WTC11 (cell line): Measurements from ENCODE around the gene PPP4R3B. TPM values are rescaled to one million over a fixed set of nuclear protein-coding genes. Genes with fewer than 3 reads are reported as not detected.

ENCODE experiments used
- ATAC-seq: fragments of 200-7000 bp; cut with Tn5 transposase; 2 replicates; pipeline ENCODE4 v1.10.0; 2021; ENCODE audit warnings: mild to moderate bottlenecking, moderate library complexity
- CTCF ChIA-PET: fragments of 300-600 bp; sonication (Branson Sonifier 250); formaldehyde crosslinking; loops from one replicate; lab custom pipeline; 2021; ENCODE audit warnings: antibody characterized with exemption; lab: Charles Lee
- POLR2A ChIA-PET: fragments of 350-600 bp; sonication (Branson Sonifier 250); formaldehyde crosslinking; loops from one replicate; lab custom pipeline; 2021; ENCODE audit warnings: antibody characterized with exemption; lab: Charles Lee
- DNase-seq: peaks from one replicate; pipeline ENCODE4 v3.0.0; 2021; ENCODE audit warnings: low spot score
- H3K27ac Mint-ChIP-seq: 2 replicates; pipeline ENCODE4 v1.8.0; 2021; ENCODE audit warnings: mixed read lengths
- H3K27me3 Mint-ChIP-seq: 2 replicates; pipeline ENCODE4 v1.8.0; 2021; ENCODE audit warnings: low read depth, mild to moderate bottlenecking, moderate library complexity, mixed read lengths
- H3K36me3 Mint-ChIP-seq: 2 replicates; pipeline ENCODE4 v1.8.0; 2021; ENCODE audit warnings: mixed read lengths
- H3K4me1 Mint-ChIP-seq: 2 replicates; pipeline ENCODE4 v1.8.0; 2022; ENCODE audit warnings: mixed read lengths
- H3K4me3 Mint-ChIP-seq: 2 replicates; pipeline ENCODE4 v1.8.0; 2021; ENCODE audit warnings: mild to moderate bottlenecking, moderate library complexity, mixed read lengths
- H3K9me3 Mint-ChIP-seq: 2 replicates; pipeline ENCODE4 v1.8.0; 2021; ENCODE audit warnings: mixed read lengths
- ARID4B ChIP-seq: sonication (generic); formaldehyde crosslinking; IDR thresholded peaks from 2 replicates; pipeline ENCODE4 v1.8.0; 2023; ENCODE audit warnings: missing genetic modification reagents, mild to moderate bottlenecking, borderline replicate concordance
- ELF4 ChIP-seq: sonication (generic); formaldehyde crosslinking; IDR thresholded peaks from 2 replicates; pipeline ENCODE4 v1.8.1; 2022; ENCODE audit warnings: low read depth, mild to moderate bottlenecking, moderate library complexity, missing genetic modification reagents
- FOXJ3 ChIP-seq: sonication (generic); formaldehyde crosslinking; IDR thresholded peaks from 2 replicates; pipeline ENCODE4 v1.9.0; 2021; ENCODE audit warnings: missing genetic modification reagents, mild to moderate bottlenecking, borderline replicate concordance
- FOXK1 ChIP-seq: sonication (generic); formaldehyde crosslinking; IDR thresholded peaks from 2 replicates; pipeline ENCODE4 v1.8.0; 2022; ENCODE audit warnings: mild to moderate bottlenecking, moderate library complexity, missing genetic modification reagents
- GTF2I ChIP-seq: fragments of 250-450 bp; sonication (Bioruptor Pico); conservative IDR thresholded peaks from 2 replicates; pipeline ENCODE4 v1.4.0; 2021; ENCODE audit warnings: mild to moderate bottlenecking
- HMGA2 ChIP-seq: fragments of 250-450 bp; sonication (Bioruptor Pico); IDR thresholded peaks from 2 replicates; pipeline ENCODE4 v1.4.0; 2021; ENCODE audit warnings: mild to moderate bottlenecking, moderate library complexity
- MAX ChIP-seq: sonication (generic); formaldehyde crosslinking; IDR thresholded peaks from 2 replicates; pipeline ENCODE4 v1.8.0; 2022; ENCODE audit warnings: mild to moderate bottlenecking, missing genetic modification reagents
- NFE2L1 ChIP-seq: sonication (generic); formaldehyde crosslinking; IDR thresholded peaks from 2 replicates; pipeline ENCODE4 v1.8.1; 2023; ENCODE audit warnings: missing genetic modification reagents
- NR3C1 ChIP-seq: sonication (generic); formaldehyde crosslinking; conservative IDR thresholded peaks from 2 replicates; pipeline ENCODE4 v1.8.1; 2023; ENCODE audit warnings: low read depth, mild to moderate bottlenecking, missing genetic modification reagents
- PREB ChIP-seq: sonication (generic); formaldehyde crosslinking; IDR thresholded peaks from 2 replicates; pipeline ENCODE4 v1.8.1; 2022; ENCODE audit warnings: mild to moderate bottlenecking, missing genetic modification reagents, moderate library complexity, borderline replicate concordance
- SP1 ChIP-seq: sonication (generic); formaldehyde crosslinking; conservative IDR thresholded peaks from 2 replicates; pipeline ENCODE4 v1.8.1; 2022; ENCODE audit warnings: missing genetic modification reagents
- TP53 ChIP-seq: sonication (generic); formaldehyde crosslinking; IDR thresholded peaks from 2 replicates; pipeline ENCODE4 v1.8.1; 2023; ENCODE audit warnings: mild to moderate bottlenecking, missing genetic modification reagents
- USF2 ChIP-seq: sonication (generic); formaldehyde crosslinking; IDR thresholded peaks from 2 replicates; pipeline ENCODE4 v1.8.1; 2023; ENCODE audit warnings: mild to moderate bottlenecking, missing genetic modification reagents, moderate library complexity
- ZBTB21 ChIP-seq: sonication (generic); formaldehyde crosslinking; IDR thresholded peaks from 2 replicates; pipeline ENCODE4 v1.8.1; 2023; ENCODE audit warnings: mild to moderate bottlenecking, missing genetic modification reagents, borderline replicate concordance
- ZNF219 ChIP-seq: sonication (generic); formaldehyde crosslinking; IDR thresholded peaks from 2 replicates; pipeline ENCODE4 v1.8.0; 2023; ENCODE audit warnings: missing genetic modification reagents, mild to moderate bottlenecking, borderline replicate concordance
- total RNA-seq: library from RNA; stranded (reverse); gene quantifications from 3 replicates; pipeline ENCODE4 v1.2.3, GENCODE V29; 2021
- TF ChIP-seq, protein P1 (sequence below): fragments of 250-450 bp; sonication (Bioruptor Pico); conservative IDR thresholded peaks from 2 replicates; pipeline ENCODE4 v1.9.0; 2021; ENCODE audit warnings: mild to moderate bottlenecking
- TF ChIP-seq, protein P2 (sequence below): sonication (generic); formaldehyde crosslinking; IDR thresholded peaks from 2 replicates; pipeline ENCODE4 v1.8.1; 2023; ENCODE audit warnings: mild to moderate bottlenecking, missing genetic modification reagents
- TF ChIP-seq, protein P3 (sequence below): sonication (generic); formaldehyde crosslinking; IDR thresholded peaks from 2 replicates; pipeline ENCODE4 v1.8.1; 2022; ENCODE audit warnings: mild to moderate bottlenecking, moderate library complexity, missing genetic modification reagents
- TF ChIP-seq, protein P4 (sequence below): sonication (generic); formaldehyde crosslinking; IDR thresholded peaks from 2 replicates; pipeline ENCODE4 v1.8.0; 2022; ENCODE audit warnings: mild to moderate bottlenecking, missing genetic modification reagents

The PPP4R3B gene
- total RNA-seq, 1 experiment from 2014 or later, result 39.0 TPM

- H3K4me1 Mint-ChIP-seq, result peaks cover 21% of the 10 kb centered on the region
- no peak overlapping the region for H3K4me3 Mint-ChIP-seq
- H3K27ac Mint-ChIP-seq, result no peak overlapping the region
- DNase-seq, result no peak
- POLR2A ChIA-PET, result interaction anchor here (1.0 kb wide), 1 partner anchor 197 kb away, joined by 3 read pairs; the partner anchor contains the start of gene CCDC88A
- no peaks in the 10 kb centered on the region for H3K27me3 Mint-ChIP-seq
- ATAC-seq, result no peak
- no peaks in the 10 kb centered on the region for H3K9me3 Mint-ChIP-seq
- CTCF ChIA-PET, result interaction anchor here (0.7 kb wide), 1 partner anchor 97 kb away, joined by 4 read pairs; the partner anchor contains the start of gene CFAP36
- no peak for TF ChIP-seq ZBTB21 (CRISPR knock-in tag)
- TF ChIP-seq MAX (CRISPR knock-in tag), result no peak
- no peak for TF ChIP-seq HMGA2 (CRISPR knock-in tag)
- TF ChIP-seq FOXJ3 (CRISPR knock-in tag), result no peak
- TF ChIP-seq SP1 (CRISPR knock-in tag), result no peak
- TF ChIP-seq ELF4, result no peak
- no peak for TF ChIP-seq NR3C1 (CRISPR knock-in tag)
- no peak for TF ChIP-seq ARID4B (CRISPR knock-in tag)
- no peak for TF ChIP-seq GTF2I
- TF ChIP-seq PREB, result no peak
- TF ChIP-seq USF2 (CRISPR knock-in tag), result no peak
- TF ChIP-seq, protein P1, sequence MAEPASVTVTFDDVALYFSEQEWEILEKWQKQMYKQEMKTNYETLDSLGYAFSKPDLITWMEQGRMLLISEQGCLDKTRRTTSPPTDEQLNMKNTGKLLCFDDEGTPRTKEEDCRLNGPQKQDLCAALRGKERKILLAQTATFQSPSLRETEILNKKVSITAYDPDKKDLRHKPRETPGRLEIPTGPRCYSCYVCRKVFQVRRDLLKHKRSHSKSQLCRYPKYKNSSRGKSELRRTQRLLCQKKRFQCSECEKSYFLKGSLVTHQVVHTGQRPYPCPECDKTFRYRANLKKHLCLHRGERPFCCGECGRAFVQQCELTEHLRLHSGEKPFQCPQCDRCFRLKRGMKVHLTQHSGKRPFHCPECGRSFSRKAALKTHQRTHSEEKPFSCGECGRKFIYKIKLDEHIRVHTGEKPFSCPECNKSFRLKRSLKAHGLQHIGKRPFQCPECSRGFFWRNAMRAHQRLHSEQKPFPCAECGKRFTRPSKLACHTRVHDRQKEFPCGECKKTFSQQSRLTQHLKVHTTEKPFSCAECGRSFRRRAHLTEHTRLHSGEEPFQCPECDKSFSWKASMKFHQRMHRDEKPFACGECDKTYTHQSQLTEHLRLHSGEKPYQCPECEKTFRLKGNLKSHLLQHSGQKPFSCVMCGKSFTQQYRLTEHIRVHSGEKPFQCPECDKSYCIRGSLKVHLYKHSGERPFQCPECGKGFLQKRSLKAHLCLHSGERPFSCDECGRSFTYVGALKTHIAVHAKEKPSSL, result no peak
- TF ChIP-seq NFE2L1 (CRISPR knock-in tag), result no peak
- TF ChIP-seq, protein P2, sequence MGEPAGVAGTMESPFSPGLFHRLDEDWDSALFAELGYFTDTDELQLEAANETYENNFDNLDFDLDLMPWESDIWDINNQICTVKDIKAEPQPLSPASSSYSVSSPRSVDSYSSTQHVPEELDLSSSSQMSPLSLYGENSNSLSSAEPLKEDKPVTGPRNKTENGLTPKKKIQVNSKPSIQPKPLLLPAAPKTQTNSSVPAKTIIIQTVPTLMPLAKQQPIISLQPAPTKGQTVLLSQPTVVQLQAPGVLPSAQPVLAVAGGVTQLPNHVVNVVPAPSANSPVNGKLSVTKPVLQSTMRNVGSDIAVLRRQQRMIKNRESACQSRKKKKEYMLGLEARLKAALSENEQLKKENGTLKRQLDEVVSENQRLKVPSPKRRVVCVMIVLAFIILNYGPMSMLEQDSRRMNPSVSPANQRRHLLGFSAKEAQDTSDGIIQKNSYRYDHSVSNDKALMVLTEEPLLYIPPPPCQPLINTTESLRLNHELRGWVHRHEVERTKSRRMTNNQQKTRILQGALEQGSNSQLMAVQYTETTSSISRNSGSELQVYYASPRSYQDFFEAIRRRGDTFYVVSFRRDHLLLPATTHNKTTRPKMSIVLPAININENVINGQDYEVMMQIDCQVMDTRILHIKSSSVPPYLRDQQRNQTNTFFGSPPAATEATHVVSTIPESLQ, result no peak
- TF ChIP-seq, protein P3, sequence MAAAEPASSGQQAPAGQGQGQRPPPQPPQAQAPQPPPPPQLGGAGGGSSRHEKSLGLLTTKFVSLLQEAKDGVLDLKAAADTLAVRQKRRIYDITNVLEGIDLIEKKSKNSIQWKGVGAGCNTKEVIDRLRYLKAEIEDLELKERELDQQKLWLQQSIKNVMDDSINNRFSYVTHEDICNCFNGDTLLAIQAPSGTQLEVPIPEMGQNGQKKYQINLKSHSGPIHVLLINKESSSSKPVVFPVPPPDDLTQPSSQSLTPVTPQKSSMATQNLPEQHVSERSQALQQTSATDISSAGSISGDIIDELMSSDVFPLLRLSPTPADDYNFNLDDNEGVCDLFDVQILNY (CRISPR knock-in tag), result no peak
- TF ChIP-seq TP53 (CRISPR knock-in tag), result no peak
- TF ChIP-seq FOXK1 (CRISPR knock-in tag), result no peak
- TF ChIP-seq, protein P4, sequence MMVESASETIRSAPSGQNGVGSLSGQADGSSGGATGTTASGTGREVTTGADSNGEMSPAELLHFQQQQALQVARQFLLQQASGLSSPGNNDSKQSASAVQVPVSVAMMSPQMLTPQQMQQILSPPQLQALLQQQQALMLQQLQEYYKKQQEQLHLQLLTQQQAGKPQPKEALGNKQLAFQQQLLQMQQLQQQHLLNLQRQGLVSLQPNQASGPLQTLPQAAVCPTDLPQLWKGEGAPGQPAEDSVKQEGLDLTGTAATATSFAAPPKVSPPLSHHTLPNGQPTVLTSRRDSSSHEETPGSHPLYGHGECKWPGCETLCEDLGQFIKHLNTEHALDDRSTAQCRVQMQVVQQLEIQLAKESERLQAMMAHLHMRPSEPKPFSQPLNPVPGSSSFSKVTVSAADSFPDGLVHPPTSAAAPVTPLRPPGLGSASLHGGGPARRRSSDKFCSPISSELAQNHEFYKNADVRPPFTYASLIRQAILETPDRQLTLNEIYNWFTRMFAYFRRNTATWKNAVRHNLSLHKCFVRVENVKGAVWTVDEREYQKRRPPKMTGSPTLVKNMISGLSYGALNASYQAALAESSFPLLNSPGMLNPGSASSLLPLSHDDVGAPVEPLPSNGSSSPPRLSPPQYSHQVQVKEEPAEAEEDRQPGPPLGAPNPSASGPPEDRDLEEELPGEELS (CRISPR knock-in tag), result no peak
- no peak for TF ChIP-seq ZNF219 (CRISPR knock-in tag)
- peaks cover 23% of the 10 kb centered on the region for H3K36me3 Mint-ChIP-seq
Measured at GRCh38 chr2:55616551-55617174, 759 bp downstream of the PPP4R3B start.
